ENCODE data around the gene COX8C.
"Not testable (repeated sequence)": the region's sequence is repeated elsewhere in the genome, so short reads cannot be mapped to it uniquely, and the experiment has no call there.

The COX8C gene

GRCh38 chr14:93379831-93380230, 32.8 kb downstream of the COX8C start:
- no peak for DNase-seq
- no peak for TF ChIP-seq CTCF (IDR thresholded peaks at IDR 0.05; ENCODE audit: borderline replicate concordance, extremely low read depth, low read length, poor library complexity, severe bottlenecking)
- TF ChIP-seq EZH2 (IDR thresholded peaks at IDR 0.05; ENCODE audit: borderline replicate concordance, low read depth, low read length, severe bottlenecking) = no peak

GRCh38 chr14:93381644-93382043, 34.7 kb downstream of the COX8C start:
- ATAC-seq (ENCODE audit: insufficient read depth, low read depth) = no peak
- Histone ChIP-seq H3K27ac (ENCODE audit: low read length) (no peak overlapping the region), H4K20me1 (ENCODE audit: insufficient read depth, low read length) (no peaks in the 10 kb centered on the region), H3K79me2 (ENCODE audit: insufficient read depth, low read length) (no peaks in the 10 kb centered on the region), H3K9ac (ENCODE audit: low read depth, low read length) (no peak overlapping the region), H3K4me2 (ENCODE audit: insufficient read depth, low read length) (no peak overlapping the region), H3K27me3 (ENCODE audit: insufficient read depth, low read length, poor library complexity) (peaks cover 6% of the 10 kb centered on the region), H3K4me3 (ENCODE audit: low read depth in 1 of 2, low read length in 2 of 2) (no peak overlapping the region), H3K9me3 (ENCODE audit: insufficient read depth, low read length, severe bottlenecking) (no peaks in the 10 kb centered on the region), H3K36me3 (ENCODE audit: insufficient read depth, low read length) (no peaks in the 10 kb centered on the region), H3K4me1 (ENCODE audit: insufficient read depth, low read length) (no peaks in the 10 kb centered on the region), H2AFZ (ENCODE audit: low read depth, low read length) (no peak overlapping the region)
- no peak for TF ChIP-seq CTCF (IDR thresholded peaks at IDR 0.05; ENCODE audit: borderline replicate concordance, extremely low read depth, low read length, poor library complexity, severe bottlenecking)
- no peak for DNase-seq

More at GRCh38 chr14:93379831-93380230, 32.8 kb downstream of the COX8C start:
- no peak overlapping the region for H3K9ac ChIP-seq (ENCODE audit: low read depth, low read length)
- ATAC-seq (ENCODE audit: insufficient read depth, low read depth) = no peak
- peaks cover 6% of the 10 kb centered on the region for H3K27me3 ChIP-seq (ENCODE audit: insufficient read depth, low read length, poor library complexity)
- no peaks in the 10 kb centered on the region for H3K36me3 ChIP-seq (ENCODE audit: insufficient read depth, low read length)
- H2AFZ ChIP-seq (ENCODE audit: low read depth, low read length) = no peak overlapping the region
- no peaks in the 10 kb centered on the region for H3K79me2 ChIP-seq (ENCODE audit: insufficient read depth, low read length)
- no peak overlapping the region for H3K4me2 ChIP-seq (ENCODE audit: insufficient read depth, low read length)
- H3K9me3 ChIP-seq (ENCODE audit: insufficient read depth, low read length, severe bottlenecking) = no peaks in the 10 kb centered on the region
- H3K4me3 ChIP-seq (ENCODE audit: low read depth in 1 of 2, low read length in 2 of 2) = no peak overlapping the region
- no peaks in the 10 kb centered on the region for H3K4me1 ChIP-seq (ENCODE audit: insufficient read depth, low read length)
- H3K27ac ChIP-seq (ENCODE audit: low read length) = no peak overlapping the region
- no peaks in the 10 kb centered on the region for H4K20me1 ChIP-seq (ENCODE audit: insufficient read depth, low read length)

GRCh38 chr14:93384256-93384655, 37.3 kb downstream of the COX8C start:
- not testable (repeated sequence) for H3K27ac ChIP-seq (ENCODE audit: low read length); H3K4me2 ChIP-seq (ENCODE audit: insufficient read depth, low read length); H3K9me3 ChIP-seq (ENCODE audit: insufficient read depth, low read length, severe bottlenecking); H4K20me1 ChIP-seq (ENCODE audit: insufficient read depth, low read length); H3K27me3 ChIP-seq (ENCODE audit: insufficient read depth, low read length, poor library complexity); H2AFZ ChIP-seq (ENCODE audit: low read depth, low read length); H3K4me3 ChIP-seq (ENCODE audit: low read depth in 1 of 2, low read length in 2 of 2); H3K4me1 ChIP-seq (ENCODE audit: insufficient read depth, low read length); ATAC-seq (ENCODE audit: insufficient read depth, low read depth); H3K79me2 ChIP-seq (ENCODE audit: insufficient read depth, low read length); H3K9ac ChIP-seq (ENCODE audit: low read depth, low read length); DNase-seq; H3K36me3 ChIP-seq (ENCODE audit: insufficient read depth, low read length)

- Histone ChIP-seq H3K4me3 (ENCODE audit: low read depth in 1 of 2, low read length in 2 of 2) (no peak overlapping the region), H3K4me1 (ENCODE audit: insufficient read depth, low read length) (no peaks in the 10 kb centered on the region), H3K9ac (ENCODE audit: low read depth, low read length) (no peak overlapping the region), H4K20me1 (ENCODE audit: insufficient read depth, low read length) (no peaks in the 10 kb centered on the region), H3K79me2 (ENCODE audit: insufficient read depth, low read length) (no peaks in the 10 kb centered on the region), H2AFZ (ENCODE audit: low read depth, low read length) (no peak overlapping the region), H3K27ac (ENCODE audit: low read length) (no peak overlapping the region), H3K36me3 (ENCODE audit: insufficient read depth, low read length) (no peaks in the 10 kb centered on the region), H3K4me2 (ENCODE audit: insufficient read depth, low read length) (no peak overlapping the region), H3K27me3 (ENCODE audit: insufficient read depth, low read length, poor library complexity) (peaks cover 8% of the 10 kb centered on the region), H3K9me3 (ENCODE audit: insufficient read depth, low read length, severe bottlenecking) (no peaks in the 10 kb centered on the region)
- TF ChIP-seq CTCF (IDR thresholded peaks at IDR 0.05; ENCODE audit: borderline replicate concordance, extremely low read depth, low read length, poor library complexity, severe bottlenecking) (no peak), EZH2 (IDR thresholded peaks at IDR 0.05; ENCODE audit: borderline replicate concordance, low read depth, low read length, severe bottlenecking) (no peak)
- no peak for ATAC-seq (ENCODE audit: insufficient read depth, low read depth)
- DNase-seq = no peak
These were observed 48.2 kb downstream of the COX8C start for GRCh38 chr14:93395231-93395630.

All from DND-41 (cell line).